DOHH2 (cell line): Measurements from ENCODE around the gene ABHD12.

Experiments
- H3F3A ChIP-seq: fragments of 200-600 bp; sonication (generic), shearing (Covaris generic); 2 replicates; pipeline ENCODE4 v1.6.0; 2016; ENCODE audit warnings: antibody characterized with exemption, mild to moderate bottlenecking; ENCODE audit not compliant: control insufficient read depth, insufficient read depth
- H3K27ac ChIP-seq: fragments of 200-600 bp; sonication (generic); 2 replicates; pipeline ENCODE4 v1.5.1; 2014; ENCODE audit warnings: low read depth, mild to moderate bottlenecking, low read length, moderate library complexity
- H3K27me3 ChIP-seq: fragments of 200-600 bp; sonication (generic); 2 replicates; pipeline ENCODE4 v1.6.1; 2014; ENCODE audit warnings: mild to moderate bottlenecking, low read length, mixed read lengths; ENCODE audit not compliant: control insufficient read depth
- H3K36me3 ChIP-seq: fragments of 200-600 bp; sonication (generic); 2 replicates; pipeline ENCODE4 v1.6.1; 2014; ENCODE audit warnings: mild to moderate bottlenecking, low read length, moderate library complexity, mixed read lengths; ENCODE audit not compliant: control insufficient read depth
- H3K4me1 ChIP-seq: fragments of 200-600 bp; sonication (generic); 2 replicates; pipeline ENCODE4 v1.6.1; 2014; ENCODE audit warnings: mild to moderate bottlenecking, low read length, mixed read lengths; ENCODE audit not compliant: control insufficient read depth
- H3K4me2 ChIP-seq: fragments of 200-600 bp; sonication (generic); 2 replicates; pipeline ENCODE4 v1.6.0; 2014; ENCODE audit warnings: mild to moderate bottlenecking, low read length, moderate library complexity
- H3K4me3 ChIP-seq: fragments of 200-600 bp; sonication (generic); 2 replicates; pipeline ENCODE4 v1.5.1; 2014; ENCODE audit warnings: mild to moderate bottlenecking, low read length, mixed read lengths
- H3K79me2 ChIP-seq: fragments of 200-600 bp; sonication (generic); 2 replicates; pipeline ENCODE4 v1.6.1; 2014; ENCODE audit warnings: mild to moderate bottlenecking, low read length, mixed read lengths; ENCODE audit not compliant: control insufficient read depth
- H3K9me2 ChIP-seq: fragments of 200-600 bp; sonication (generic); replicated peaks from 2 replicates; pipeline ENCODE4 v1.6.1; 2014; ENCODE audit warnings: mild to moderate bottlenecking, low read length, mixed read lengths; ENCODE audit not compliant: control insufficient read depth
- H3K9me3 ChIP-seq: fragments of 200-600 bp; sonication (generic); 2 replicates; pipeline ENCODE4 v1.6.1; 2014; ENCODE audit warnings: antibody characterized with exemption, low read length, mixed read lengths; ENCODE audit not compliant: control insufficient read depth, insufficient read depth
- H4K20me1 ChIP-seq: fragments of 200-600 bp; sonication (generic); 2 replicates; pipeline ENCODE4 v1.6.0; 2014; ENCODE audit warnings: low read depth, mild to moderate bottlenecking, antibody characterized with exemption, low read length, moderate library complexity; ENCODE audit not compliant: control insufficient read depth, insufficient read depth
- CTCF ChIP-seq: fragments of 200-600 bp; sonication (generic); IDR thresholded peaks from one replicate; pipeline ENCODE4 v1.5.1; 2014; ENCODE audit warnings: antibody characterized with exemption, mild to moderate bottlenecking, low read depth, low read length; ENCODE audit not compliant: poor library complexity, severe bottlenecking
- EZH2phosphoT487 ChIP-seq: fragments of 200-600 bp; sonication (generic); IDR thresholded peaks from 2 replicates; pipeline ENCODE4 v1.6.1; 2017; ENCODE audit warnings: borderline replicate concordance, mild to moderate bottlenecking, antibody characterized with exemption, low read length, moderate library complexity, mixed read lengths

Gene ABHD12

GRCh38 chr20:25352746-25353145 is 37.9 kb downstream of the ABHD12 start:
- TF ChIP-seq CTCF (no peak), EZH2phosphoT487 (no peak)
- H3K9me3 ChIP-seq = peaks cover 5% of the 10 kb centered on the region; the same call in 1 of the 2 replicates
- H3K36me3 ChIP-seq = no peaks in the 10 kb centered on the region; the same call in 1 of the 2 replicates
- H3K27me3 ChIP-seq = no peaks in the 10 kb centered on the region
- H4K20me1 ChIP-seq = no peaks in the 10 kb centered on the region
- H3K4me3 ChIP-seq = no peak overlapping the region
- H3K27ac ChIP-seq = no peak overlapping the region
- H3F3A ChIP-seq = no peaks in the 10 kb centered on the region
- no peak overlapping the region for H3K4me2 ChIP-seq
- peaks cover 13% of the 10 kb centered on the region for H3K4me1 ChIP-seq
- peaks cover 59% of the 10 kb centered on the region for H3K79me2 ChIP-seq
- H3K9me2 ChIP-seq = no peaks in the 10 kb centered on the region

- no peaks in the 10 kb centered on the region; the same call in 1 of the 2 replicates for H3K36me3 ChIP-seq
- no peak overlapping the region for H3K27ac ChIP-seq
- H3K9me3 ChIP-seq = peaks cover 5% of the 10 kb centered on the region; the same call in 1 of the 2 replicates
- H3K4me3 ChIP-seq = no peak overlapping the region
- H3F3A ChIP-seq = no peaks in the 10 kb centered on the region
- H3K9me2 ChIP-seq = no peaks in the 10 kb centered on the region
- H3K27me3 ChIP-seq = no peaks in the 10 kb centered on the region
- no peak for TF ChIP-seq EZH2phosphoT487
- no peak for TF ChIP-seq CTCF
- peaks cover 48% of the 10 kb centered on the region for H3K79me2 ChIP-seq
- peaks cover 12% of the 10 kb centered on the region for H3K4me1 ChIP-seq
- H4K20me1 ChIP-seq = no peaks in the 10 kb centered on the region
- H3K4me2 ChIP-seq = no peak overlapping the region
Observed at GRCh38 chr20:25351024-25351360, 39.6 kb downstream of the ABHD12 start.

GRCh38 chr20:25346349-25346748 is 44.3 kb downstream of the ABHD12 start:
- Histone ChIP-seq H3K4me3 (no peak overlapping the region), H3K4me2 (no peak overlapping the region), H4K20me1 (no peaks in the 10 kb centered on the region), H3F3A (no peaks in the 10 kb centered on the region), H3K27ac (no peak overlapping the region), H3K9me2 (no peaks in the 10 kb centered on the region), H3K9me3 (no peaks in the 10 kb centered on the region), H3K79me2 (peaks cover 61% of the 10 kb centered on the region), H3K36me3 (no peaks in the 10 kb centered on the region), H3K4me1 (0 out of 2 replicates have a peak, but pooled peaks cover 5% of the 10 kb centered on the region), H3K27me3 (no peaks in the 10 kb centered on the region)
- TF ChIP-seq CTCF = no peak
- TF ChIP-seq EZH2phosphoT487 = no peak
